GM23248 (cell line): Measurements from ENCODE around the gene NIPAL4. TPM values are rescaled to one million over a fixed set of nuclear protein-coding genes. Genes with fewer than 3 reads are reported as not detected.

Source experiments
- DNase-seq: peaks from one replicate; pipeline ENCODE4 v3.0.0-alpha.2; 2015
- H2AFZ ChIP-seq: fragments of 200-600 bp; sonication (generic); 2 replicates; pipeline ENCODE4 v1.6.1; 2016; ENCODE audit warnings: antibody characterized with exemption
- H3F3A ChIP-seq: fragments of 200-600 bp; sonication (generic); 2 replicates; pipeline ENCODE4 v1.6.1; 2016; ENCODE audit warnings: mild to moderate bottlenecking, antibody characterized with exemption, mixed run types; ENCODE audit not compliant: insufficient read depth
- H3K27ac ChIP-seq: fragments of 200-600 bp; sonication (generic); 2 replicates; pipeline ENCODE4 v1.5.1; 2016; ENCODE audit warnings: mild to moderate bottlenecking
- H3K27me3 ChIP-seq: fragments of 200-600 bp; sonication (generic); replicated peaks from 2 replicates; pipeline ENCODE4 v1.6.1; 2016; ENCODE audit warnings: mild to moderate bottlenecking; ENCODE audit not compliant: insufficient read depth
- H3K36me3 ChIP-seq: fragments of 200-600 bp; sonication (generic); 2 replicates; pipeline ENCODE4 v1.6.1; 2016; ENCODE audit warnings: low read depth, mild to moderate bottlenecking
- H3K4me1 ChIP-seq: fragments of 200-600 bp; sonication (generic); 2 replicates; pipeline ENCODE4 v1.6.1; 2016; ENCODE audit warnings: mild to moderate bottlenecking; ENCODE audit not compliant: insufficient read depth
- H3K4me2 ChIP-seq: fragments of 200-600 bp; sonication (generic); one replicate; pipeline ENCODE4 v1.6.1; 2016; ENCODE audit warnings: mild to moderate bottlenecking; ENCODE audit not compliant: unreplicated experiment
- H3K4me3 ChIP-seq: fragments of 200-600 bp; sonication (generic); 2 replicates; pipeline ENCODE4 v1.5.1; 2016; ENCODE audit warnings: mild to moderate bottlenecking
- H3K79me2 ChIP-seq: fragments of 200-600 bp; sonication (generic); 2 replicates; pipeline ENCODE4 v1.6.1; 2016; ENCODE audit warnings: mild to moderate bottlenecking; ENCODE audit not compliant: insufficient read depth
- H3K9ac ChIP-seq: fragments of 200-600 bp; sonication (generic); 2 replicates; pipeline ENCODE4 v1.6.1; 2016; ENCODE audit warnings: mild to moderate bottlenecking
- H3K9me2 ChIP-seq: fragments of 200-600 bp; sonication (generic); 2 replicates; pipeline ENCODE4 v1.6.1; 2016; ENCODE audit warnings: mixed run types, mild to moderate bottlenecking, moderate library complexity; ENCODE audit not compliant: insufficient read depth
- H3K9me3 ChIP-seq: fragments of 200-600 bp; sonication (generic); one replicate; pipeline ENCODE4 v1.6.1; 2017; ENCODE audit warnings: low read depth
- H4K20me1 ChIP-seq: fragments of 200-600 bp; sonication (generic); 2 replicates; pipeline ENCODE4 v1.6.0; 2016; ENCODE audit not compliant: insufficient read depth
- EZH2 ChIP-seq: fragments of 200-600 bp; sonication (generic); IDR thresholded peaks from 2 replicates; pipeline ENCODE4 v1.6.1; 2018; ENCODE audit warnings: antibody characterized with exemption, mild to moderate bottlenecking; ENCODE audit not compliant: insufficient read depth, poor library complexity, severe bottlenecking
- EZH2phosphoT487 ChIP-seq: fragments of 200-600 bp; sonication (generic); IDR thresholded peaks from 2 replicates; pipeline ENCODE4 v1.6.1; 2018; ENCODE audit warnings: antibody characterized with exemption, moderate library complexity, mild to moderate bottlenecking, low read depth; ENCODE audit not compliant: insufficient read depth
- WGBS, 2 experiments: methylation state at CpG; one replicate each; pipeline ENCODE4 v1.1.6; 2015 to 2017; ENCODE audit warnings: low lambda C conversion rate in 2 of 2, low coverage in 1 of 2; ENCODE audit errors: missing lambda C conversion rate in 2 of 2; 5-methylcytosine and 5-hydroxymethylcytosine counted together
- in situ Hi-C: fragments of 300-500 bp; cut with MboI; formaldehyde crosslinking; loops from 2 replicates; pipeline ENCODE4 v1.15.0; 2020
- polyA plus RNA-seq: library from polyadenylated mRNA; unstranded; fragments of >200 nt; fragmentation: Nextera tagmentation; extraction: Ambion mirVana; gene quantifications from 2 replicates; pipeline ENCODE4 v1.2.1, GENCODE V29; 2016
- total RNA-seq: library from RNA; depleted of rRNA; stranded (reverse); fragments of >200 nt; shearing (Covaris generic); gene quantifications from 2 replicates; pipeline ENCODE4 v1.2.3, GENCODE V29; 2014

The NIPAL4 gene
- total and polyA plus RNA-seq, 2 experiments from 2014 or later = not detected

DNA sequence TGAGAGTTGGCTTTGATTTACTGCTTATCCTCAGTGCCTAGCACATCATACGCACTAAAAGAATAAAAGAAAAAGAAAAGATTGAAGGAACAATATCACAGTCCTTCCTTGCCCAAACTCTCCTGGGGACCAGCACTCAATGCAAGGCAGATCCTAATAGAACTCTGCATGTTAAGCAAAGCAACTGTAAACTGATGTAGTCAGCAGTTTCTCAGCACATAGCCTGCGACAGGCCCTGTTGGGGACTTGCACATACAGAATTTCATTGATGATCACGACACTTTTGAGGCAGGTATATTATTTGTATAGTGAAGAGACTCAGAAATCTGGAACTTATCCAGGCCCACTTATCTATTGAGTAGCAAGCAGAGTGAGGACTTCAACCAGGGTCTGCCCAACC lies 15.4 kb downstream of the NIPAL4 start:
- TF ChIP-seq EZH2 (no peak), EZH2phosphoT487 (no peak)
- in situ Hi-C loops = loop anchor here (10.0 to 25.0 kb wide), 3 partner anchors 111 to 237 kb away; no protein-coding TSS in a partner anchor
- H3K36me3 ChIP-seq = 0 out of 2 replicates have a peak, but pooled peaks cover 5% of the 10 kb centered on the region
- peaks cover 13% of the 10 kb centered on the region for H3K4me1 ChIP-seq
- H3K4me2 ChIP-seq = no peak overlapping the region
- H3K27me3 ChIP-seq = no peaks in the 10 kb centered on the region
- H3K9ac ChIP-seq = no peak overlapping the region
- no peaks in the 10 kb centered on the region for H4K20me1 ChIP-seq
- H3K9me2 ChIP-seq = no peaks in the 10 kb centered on the region
- WGBS, 2 experiments = 79 to 81% methylated on average over 3 of the region's 3 CpGs
- no peak overlapping the region for H3K4me3 ChIP-seq
- no peak for DNase-seq
- H3K9me3 ChIP-seq = no peaks in the 10 kb centered on the region
- H3F3A ChIP-seq = peaks cover 4% of the 10 kb centered on the region; the same call in 1 of the 2 replicates
- H3K79me2 ChIP-seq = no peaks in the 10 kb centered on the region
- no peak overlapping the region for H3K27ac ChIP-seq
- no peak overlapping the region for H2AFZ ChIP-seq

DNA sequence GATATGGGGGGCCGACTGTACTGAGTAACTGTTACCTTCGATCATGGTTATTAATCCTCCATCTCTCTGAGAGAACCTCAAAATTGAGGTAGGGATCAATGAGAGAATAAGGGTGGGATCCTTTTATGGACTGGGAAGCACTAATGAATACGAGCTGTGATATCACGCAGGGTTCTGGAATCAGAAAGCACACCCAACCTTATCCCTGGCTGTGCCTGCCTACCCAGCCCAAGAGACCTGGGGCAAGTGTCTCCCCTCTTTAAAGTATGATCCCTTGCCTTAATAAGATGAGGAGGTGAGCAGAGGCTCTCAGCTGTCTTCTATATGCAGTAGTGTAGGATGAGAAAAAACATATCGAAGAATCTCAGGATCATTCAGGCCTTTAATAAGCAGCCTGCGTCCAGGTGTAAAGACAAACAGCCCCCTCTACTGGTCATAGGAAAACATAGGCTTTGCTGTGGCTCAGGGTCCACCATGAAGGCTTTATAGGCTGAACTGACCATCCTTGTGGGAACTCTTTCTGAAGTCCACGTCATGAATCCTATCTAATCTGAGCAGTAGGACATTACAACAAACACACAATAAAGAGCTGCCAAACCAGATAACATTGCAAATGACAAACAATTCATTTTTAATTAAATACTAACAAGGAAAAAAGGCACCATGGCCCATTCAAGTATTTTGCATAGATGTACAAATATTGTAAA lies 16.8 kb downstream of the NIPAL4 start:
- Histone ChIP-seq H3K79me2 (no peaks in the 10 kb centered on the region), H3K9me2 (no peaks in the 10 kb centered on the region), H3K9ac (no peak overlapping the region), H3F3A (peaks cover 4% of the 10 kb centered on the region; the same call in 1 of the 2 replicates), H3K27ac (no peak overlapping the region), H3K9me3 (no peaks in the 10 kb centered on the region), H3K36me3 (0 out of 2 replicates have a peak, but pooled peaks cover 5% of the 10 kb centered on the region), H3K4me3 (no peak overlapping the region), H3K4me1 (peaks cover 13% of the 10 kb centered on the region), H4K20me1 (no peaks in the 10 kb centered on the region), H3K27me3 (no peaks in the 10 kb centered on the region), H2AFZ (no peak overlapping the region), H3K4me2 (no peak overlapping the region)
- DNase-seq = peak; percentile 87
- 56 to 58% methylated on average over 7 of the region's 7 CpGs for WGBS, 2 experiments
- in situ Hi-C loops = loop anchor here (10.0 to 25.0 kb wide), 3 partner anchors 112 to 235 kb away; no protein-coding TSS in a partner anchor
- no peak for TF ChIP-seq EZH2
- TF ChIP-seq EZH2phosphoT487 = no peak

DNA sequence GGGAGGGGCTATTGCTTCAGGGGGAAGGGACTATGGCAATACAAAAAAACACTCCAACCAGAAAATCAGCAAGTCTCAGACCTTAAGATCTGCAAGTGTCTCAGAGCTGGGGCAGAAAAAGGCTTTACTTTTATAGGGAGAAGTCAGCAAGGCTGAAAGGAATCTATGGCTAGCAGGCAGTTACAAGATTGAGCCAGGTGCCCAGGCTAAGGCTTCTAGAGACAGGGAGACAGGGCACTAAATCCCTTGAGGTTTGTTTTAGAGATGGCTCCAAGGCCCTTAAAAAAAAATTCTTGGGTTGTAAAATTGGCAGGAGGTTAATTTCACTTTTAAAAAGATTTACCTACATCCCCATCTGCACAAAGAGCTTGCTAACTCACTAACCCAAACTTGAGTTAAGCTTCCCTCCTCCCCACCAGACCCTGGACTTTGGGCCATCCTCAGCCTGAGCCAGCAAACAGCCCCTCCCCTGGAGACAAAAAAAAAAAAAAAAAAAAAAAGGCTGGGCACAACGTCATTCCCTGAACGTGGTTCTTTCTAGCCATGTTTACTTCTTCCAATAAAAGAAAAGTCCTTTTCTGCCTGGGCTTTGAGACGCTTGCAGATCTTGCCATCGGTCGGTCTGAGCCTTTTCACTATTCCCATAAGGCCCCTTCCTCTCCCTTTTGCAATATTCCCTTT lies 17.9 kb downstream of the NIPAL4 start:
- H3K9ac ChIP-seq = no peak overlapping the region
- peaks cover 5% of the 10 kb centered on the region; the same call in 1 of the 2 replicates for H3K36me3 ChIP-seq
- H3K9me2 ChIP-seq = no peaks in the 10 kb centered on the region
- H3K79me2 ChIP-seq = no peaks in the 10 kb centered on the region
- peaks cover 4% of the 10 kb centered on the region; the same call in 1 of the 2 replicates for H3F3A ChIP-seq
- no peaks in the 10 kb centered on the region for H3K9me3 ChIP-seq
- H3K27ac ChIP-seq = no peak overlapping the region
- WGBS, 2 experiments = 65 to 67% methylated on average over 5 of the region's 5 CpGs
- in situ Hi-C loops = loop anchor here (10.0 to 25.0 kb wide), 3 partner anchors 113 to 234 kb away; no protein-coding TSS in a partner anchor
- TF ChIP-seq EZH2phosphoT487 = no peak
- no peak for TF ChIP-seq EZH2
- no peaks in the 10 kb centered on the region for H4K20me1 ChIP-seq
- H3K4me3 ChIP-seq = no peak overlapping the region
- DNase-seq = no peak
- no peaks in the 10 kb centered on the region for H3K27me3 ChIP-seq
- H3K4me1 ChIP-seq = peaks cover 12% of the 10 kb centered on the region
- no peak overlapping the region for H3K4me2 ChIP-seq
- no peak overlapping the region for H2AFZ ChIP-seq

DNA sequence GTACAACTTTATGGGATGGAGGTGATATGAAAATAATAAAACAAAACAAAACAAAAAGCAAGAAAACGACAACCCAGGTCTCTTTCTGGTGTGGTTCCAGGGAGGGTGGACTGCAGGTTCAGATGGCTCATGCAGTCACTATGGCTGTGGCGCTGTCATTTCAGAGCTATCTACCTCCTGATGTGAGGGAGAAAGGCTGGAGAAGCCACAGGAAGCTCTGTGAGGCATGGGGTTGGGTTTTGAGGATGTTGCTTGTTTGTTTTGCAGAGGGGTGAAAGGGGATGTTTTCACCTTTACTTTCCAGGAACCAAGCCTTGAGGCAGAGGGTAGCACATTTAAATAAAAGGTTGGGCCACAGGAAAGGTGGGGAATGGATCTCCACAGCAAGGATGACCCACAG lies 18.7 kb downstream of the NIPAL4 start:
- Histone ChIP-seq H3K9ac (no peak overlapping the region), H3K36me3 (peaks cover 9% of the 10 kb centered on the region; the same call in 1 of the 2 replicates), H3K9me2 (no peaks in the 10 kb centered on the region), H3K4me1 (peaks cover 4% of the 10 kb centered on the region), H4K20me1 (no peaks in the 10 kb centered on the region), H2AFZ (no peak overlapping the region), H3K9me3 (no peaks in the 10 kb centered on the region), H3K4me2 (no peak overlapping the region), H3K79me2 (no peaks in the 10 kb centered on the region), H3K27me3 (no peaks in the 10 kb centered on the region), H3K27ac (no peak overlapping the region), H3K4me3 (no peak overlapping the region), H3F3A (peaks cover 4% of the 10 kb centered on the region; the same call in 1 of the 2 replicates)
- 95 to 100% methylated on average over 2 of the region's 2 CpGs for WGBS, 2 experiments
- no peak for DNase-seq
- TF ChIP-seq EZH2 (no peak), EZH2phosphoT487 (no peak)
- in situ Hi-C loops = loop anchor here (10.0 to 25.0 kb wide), 3 partner anchors 114 to 234 kb away; no protein-coding TSS in a partner anchor
